SJSA1 (cell line): ENCODE results near the gene YWHAG. TPM values are rescaled to one million over a fixed set of nuclear protein-coding genes. Genes with fewer than 3 reads are reported as not detected.
A peak's percentile ranks its signal among the peaks of the same experiment; 100 is the strongest.
"Not testable (repeated sequence)": the region's sequence is repeated elsewhere in the genome, so short reads cannot be mapped to it uniquely, and the experiment has no call there.

ENCODE experiments used
- DNase-seq, 2 experiments: peaks; one replicate each; pipeline ENCODE4 v3.0.0-alpha.2; 2015 to 2020; ENCODE audit warnings: low spot score in 2 of 2, low read depth in 1 of 2
- H3K27ac ChIP-seq: fragments of 250-450 bp; sonication (Bioruptor Pico); 2 replicates; pipeline ENCODE4 v1.5.1; 2020; ENCODE audit warnings: mild to moderate bottlenecking, moderate library complexity
- H3K27me3 ChIP-seq: fragments of 250-450 bp; sonication (Bioruptor Pico); replicated peaks from 2 replicates; pipeline ENCODE4 v1.5.1; 2020; ENCODE audit warnings: mild to moderate bottlenecking, moderate library complexity
- H3K36me3 ChIP-seq: fragments of 250-450 bp; sonication (Bioruptor Pico); 2 replicates; pipeline ENCODE4 v1.5.1; 2020; ENCODE audit warnings: mild to moderate bottlenecking
- H3K4me1 ChIP-seq: fragments of 250-450 bp; sonication (Bioruptor Pico); replicated peaks from 2 replicates; pipeline ENCODE4 v1.6.1; 2021; ENCODE audit warnings: mild to moderate bottlenecking
- H3K4me3 ChIP-seq: fragments of 250-450 bp; sonication (Bioruptor Pico); 2 replicates; pipeline ENCODE4 v1.5.1; 2020; ENCODE audit warnings: mild to moderate bottlenecking
- H3K9me3 ChIP-seq: fragments of 250-450 bp; sonication (Bioruptor Pico); replicated peaks from 2 replicates; pipeline ENCODE4 v1.5.1; 2020; ENCODE audit warnings: mild to moderate bottlenecking
- total RNA-seq: library from RNA; depleted of rRNA; stranded (reverse); fragments of >200 nt; shearing (Covaris generic); gene quantifications from 2 replicates; pipeline ENCODE4 v1.2.3, GENCODE V29; 2014

YWHAG gene
- total RNA-seq, 1 experiment from 2014 or later: 76.1 TPM

DNA sequence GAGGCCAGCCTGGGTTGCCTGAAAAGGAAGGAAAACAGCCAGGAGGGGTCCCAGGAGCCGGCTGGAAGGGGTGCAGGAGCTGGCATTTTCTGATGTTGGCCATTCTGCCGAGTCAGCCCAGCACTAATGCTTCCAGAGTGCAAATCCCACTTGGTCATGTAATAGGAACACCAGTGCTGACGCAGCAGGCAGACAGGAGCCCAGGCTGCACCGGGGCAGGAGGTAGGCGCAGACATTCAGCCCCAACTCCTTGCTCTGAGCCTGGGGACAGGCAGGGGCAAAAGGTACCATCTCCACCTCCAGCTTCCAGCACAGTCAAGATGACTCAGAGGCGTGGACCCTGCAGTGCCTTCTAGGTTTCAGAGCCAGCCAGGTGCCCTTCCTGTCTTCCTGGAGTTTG, 10.2 kb upstream of the YWHAG start:
- DNase-seq: no peak
- Histone ChIP-seq H3K36me3 (no peaks in the 10 kb centered on the region), H3K27me3 (no peaks in the 10 kb centered on the region), H3K9me3 (no peaks in the 10 kb centered on the region), H3K4me3 (no peak overlapping the region), H3K4me1 (peaks cover 12% of the 10 kb centered on the region), H3K27ac (no peak overlapping the region)

DNA sequence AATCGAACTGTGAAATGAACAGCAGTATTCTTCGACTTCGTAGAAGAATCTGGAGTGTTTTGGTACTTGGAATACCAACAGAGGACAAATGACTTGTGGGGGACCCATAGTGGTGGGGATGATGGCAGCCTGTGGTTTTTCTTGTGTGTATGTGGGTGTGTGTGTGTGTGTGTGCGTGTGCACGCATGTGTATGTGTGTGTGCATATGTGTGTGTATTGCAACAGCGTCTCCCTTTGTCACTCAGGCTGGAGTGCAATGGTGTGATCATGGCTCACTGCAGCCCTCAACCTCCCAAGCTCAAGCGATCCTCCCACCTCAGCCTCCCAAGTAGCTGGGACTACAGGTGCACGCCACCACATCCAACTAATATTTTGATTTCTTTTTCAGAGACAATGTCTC, 9.4 kb upstream of the YWHAG start:
- H3K4me3 ChIP-seq: no peak overlapping the region
- H3K27ac ChIP-seq: no peak overlapping the region
- peaks cover 14% of the 10 kb centered on the region for H3K4me1 ChIP-seq
- H3K27me3 ChIP-seq: no peaks in the 10 kb centered on the region
- no peaks in the 10 kb centered on the region for H3K36me3 ChIP-seq
- no peaks in the 10 kb centered on the region for H3K9me3 ChIP-seq
- DNase-seq: no peak

DNA sequence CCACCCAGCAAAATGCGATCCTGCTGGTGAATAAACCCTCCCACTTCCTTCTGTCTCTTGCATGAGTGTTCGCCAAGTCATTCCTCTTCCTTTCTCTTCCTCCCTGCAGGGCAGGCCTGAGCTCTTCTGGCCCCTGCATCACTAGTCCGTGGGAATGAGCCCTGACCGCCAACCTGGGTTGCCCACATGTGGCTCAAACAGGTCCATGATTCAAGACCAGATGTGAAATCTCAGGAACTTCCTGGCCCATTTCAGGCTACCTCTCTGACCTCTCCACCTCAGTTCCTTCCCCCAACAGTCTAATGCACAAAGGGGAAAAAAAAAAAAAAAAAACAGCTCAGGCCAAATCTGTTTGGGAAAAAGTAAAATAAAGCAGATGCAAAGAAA, 5.4 kb upstream of the YWHAG start:
- no peak for DNase-seq
- Histone ChIP-seq H3K9me3 (no peaks in the 10 kb centered on the region), H3K4me3 (no peak overlapping the region)

DNA sequence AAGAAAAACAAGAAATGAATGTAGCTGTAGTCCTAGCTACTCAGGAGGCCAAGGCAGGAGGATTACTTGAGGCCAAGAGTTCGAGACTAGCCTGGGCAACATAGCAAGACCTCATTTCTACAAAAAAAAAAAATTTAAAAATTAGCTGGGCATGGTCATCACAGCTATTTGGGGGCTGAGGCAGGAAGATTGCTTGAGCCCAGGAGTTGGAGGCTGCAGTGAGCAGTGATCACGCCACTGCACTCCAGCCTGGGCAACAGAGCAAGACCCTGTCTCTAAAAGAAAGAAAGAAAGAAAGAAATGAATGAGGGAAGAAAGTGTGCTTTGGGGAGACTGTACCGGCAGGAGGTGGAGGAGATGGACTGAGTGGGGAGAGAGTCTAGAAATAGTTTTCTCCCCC, 5.0 kb upstream of the YWHAG start:
- not testable (repeated sequence) for H3K36me3 ChIP-seq, H3K27me3 ChIP-seq, H3K4me3 ChIP-seq, DNase-seq, H3K9me3 ChIP-seq
- Histone ChIP-seq H3K4me1 (peaks cover 26% of the 10 kb centered on the region), H3K27ac (peak overlapping the region; percentile 81)

More for the DNA sequence above, 5.4 kb upstream of the YWHAG start:
- H3K36me3 ChIP-seq: no peaks in the 10 kb centered on the region
- peak overlapping the region; percentile 81 for H3K27ac ChIP-seq
- H3K27me3 ChIP-seq: no peaks in the 10 kb centered on the region
- peaks cover 26% of the 10 kb centered on the region for H3K4me1 ChIP-seq

DNA sequence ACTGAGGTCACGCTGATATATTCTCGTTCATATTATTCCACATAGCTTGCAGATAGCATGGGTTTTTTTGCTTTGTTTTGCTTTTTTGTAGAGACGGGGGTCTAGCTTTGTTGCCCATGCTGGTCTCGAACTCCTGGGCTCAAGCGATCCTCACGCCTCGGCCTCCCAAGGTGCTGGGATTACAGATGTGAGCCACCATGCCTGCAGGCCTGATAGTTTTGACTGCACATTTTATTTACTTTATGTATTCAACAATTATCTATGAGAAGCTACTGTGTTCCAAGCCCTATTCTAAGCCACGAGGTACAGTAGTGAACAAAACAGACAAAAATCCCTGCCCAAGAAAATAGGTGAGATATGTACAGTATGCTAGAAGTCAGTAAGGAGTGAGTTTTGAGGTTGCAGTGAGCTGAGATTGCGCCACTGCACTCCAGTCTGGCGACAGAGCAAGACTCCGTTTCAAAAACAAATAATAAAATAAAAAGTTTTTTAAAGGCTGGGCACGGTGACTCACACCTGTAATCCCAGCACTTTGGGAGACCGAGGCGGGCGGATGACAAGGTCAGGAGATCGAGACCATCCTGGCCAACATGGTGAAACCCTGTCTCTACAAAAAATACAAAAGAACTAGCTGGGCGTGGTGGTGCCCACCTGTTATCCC, 1.3 kb upstream of the YWHAG start:
- H3K27me3 ChIP-seq: no peaks in the 10 kb centered on the region
- peaks cover 36% of the 10 kb centered on the region for H3K4me1 ChIP-seq
- H3K27ac ChIP-seq: peak overlapping the region; percentile 99
- H3K4me3 ChIP-seq: no peak overlapping the region
- DNase-seq: no peak
- H3K36me3 ChIP-seq: peaks cover 37% of the 10 kb centered on the region
- H3K9me3 ChIP-seq: no peaks in the 10 kb centered on the region

DNA sequence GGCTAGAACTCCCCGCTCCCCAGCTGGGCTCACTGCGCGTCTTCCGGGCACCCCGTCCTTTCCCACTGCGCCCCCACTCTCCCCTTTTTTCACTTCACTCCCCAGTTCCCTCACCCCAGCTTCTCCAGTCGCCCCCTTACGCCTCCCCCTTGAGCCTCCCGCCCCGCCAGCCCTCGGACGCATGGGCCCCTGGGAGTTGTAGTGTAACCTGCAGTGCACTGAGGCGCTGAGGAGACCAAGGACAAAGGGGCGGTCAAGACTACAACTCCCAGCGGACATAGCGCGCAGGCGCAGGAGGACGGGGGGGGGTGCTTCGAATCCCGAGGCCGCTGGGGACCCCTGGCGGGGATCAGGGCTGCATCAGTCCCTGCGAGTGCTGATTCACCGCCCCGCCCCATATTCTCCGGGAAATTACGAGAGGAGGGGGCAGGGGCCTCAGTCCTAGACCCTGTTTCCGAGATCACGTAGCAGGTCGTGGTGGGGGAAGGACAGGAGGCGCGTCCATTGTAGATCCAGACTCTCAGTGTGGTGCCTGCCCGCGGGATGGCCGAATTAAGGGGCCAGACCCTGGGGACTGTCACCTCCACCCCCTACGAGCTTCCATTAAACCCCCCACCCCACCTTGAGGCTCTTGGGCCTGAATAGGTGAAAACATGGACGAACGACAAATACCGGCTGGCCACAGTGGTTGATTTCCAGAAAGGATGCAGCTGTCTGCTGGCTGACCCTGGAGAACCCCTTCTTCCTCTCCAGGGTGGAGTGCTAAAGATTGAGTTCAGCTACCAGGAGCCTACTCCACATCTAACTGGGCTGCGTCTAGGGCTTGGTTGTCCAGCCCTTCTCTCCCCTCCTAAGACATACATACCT, 553 bp upstream of the YWHAG start:
- Histone ChIP-seq H3K27ac (peak overlapping the region; percentile 99), H3K4me1 (peaks cover 28% of the 10 kb centered on the region), H3K27me3 (no peaks in the 10 kb centered on the region), H3K9me3 (no peaks in the 10 kb centered on the region), H3K36me3 (peaks cover 44% of the 10 kb centered on the region), H3K4me3 (peak overlapping the region; percentile 91)
- DNase-seq: peak; percentile 98 to 99

DNA sequence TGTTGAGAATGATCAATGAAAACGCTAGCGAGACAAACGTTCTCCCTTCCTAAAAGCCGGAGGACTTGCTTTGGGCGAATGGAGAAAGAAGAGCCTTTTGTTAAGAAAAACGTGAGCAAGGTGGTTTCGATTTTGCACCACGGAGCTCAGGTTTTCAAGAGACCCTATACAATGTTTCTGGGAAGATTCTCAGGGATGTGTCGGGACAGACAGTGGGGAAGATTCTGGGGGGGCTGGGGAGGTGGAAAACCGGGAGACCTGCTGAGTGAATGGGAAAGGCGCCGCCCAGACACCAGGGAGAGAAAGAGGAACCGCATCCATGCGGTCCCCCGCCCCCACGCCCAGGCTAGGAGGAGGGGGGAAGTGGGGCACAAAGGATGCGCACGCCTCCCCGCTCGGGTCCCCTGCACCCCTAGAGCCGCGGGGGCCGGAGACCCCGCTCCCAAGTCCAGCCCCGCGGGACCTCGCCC, 745 bp downstream of the YWHAG start:
- peak in 1 of 2 experiments; percentile 57 for DNase-seq
- Histone ChIP-seq H3K36me3 (peaks cover 53% of the 10 kb centered on the region), H3K9me3 (no peaks in the 10 kb centered on the region), H3K27me3 (no peaks in the 10 kb centered on the region), H3K27ac (peak overlapping the region; percentile 99), H3K4me1 (peaks cover 23% of the 10 kb centered on the region), H3K4me3 (peak overlapping the region; percentile 91)

DNA sequence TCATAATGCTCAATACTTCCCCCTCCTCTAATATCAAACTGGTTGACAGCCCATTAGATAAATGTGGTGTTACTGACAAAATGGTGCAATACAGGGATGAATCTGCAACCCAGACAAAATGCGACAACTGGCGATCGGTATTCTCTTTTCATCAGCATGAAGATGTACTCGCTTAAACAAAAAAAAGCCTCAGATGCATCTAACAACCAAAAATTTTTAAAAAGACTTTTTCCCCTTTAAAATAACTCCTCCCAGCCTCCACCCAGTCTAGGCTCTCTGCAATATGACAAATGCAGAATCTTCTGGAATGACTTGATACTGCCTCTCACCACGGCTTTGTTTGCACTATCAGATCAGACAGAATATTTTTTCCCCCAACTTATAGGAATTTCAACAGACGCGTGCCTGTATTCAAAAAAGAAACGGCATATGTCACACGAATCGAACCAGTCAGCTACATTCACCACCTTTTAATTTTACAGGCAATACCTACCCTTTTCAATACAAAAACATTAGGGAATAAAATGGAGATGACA, 1.2 kb downstream of the YWHAG start:
- Histone ChIP-seq H3K27ac (peak overlapping the region; percentile 99), H3K27me3 (no peaks in the 10 kb centered on the region), H3K9me3 (no peaks in the 10 kb centered on the region), H3K4me3 (peak overlapping the region; percentile 91), H3K36me3 (peaks cover 57% of the 10 kb centered on the region), H3K4me1 (peaks cover 23% of the 10 kb centered on the region)
- DNase-seq: peak in 1 of 2 experiments; percentile 28

DNA sequence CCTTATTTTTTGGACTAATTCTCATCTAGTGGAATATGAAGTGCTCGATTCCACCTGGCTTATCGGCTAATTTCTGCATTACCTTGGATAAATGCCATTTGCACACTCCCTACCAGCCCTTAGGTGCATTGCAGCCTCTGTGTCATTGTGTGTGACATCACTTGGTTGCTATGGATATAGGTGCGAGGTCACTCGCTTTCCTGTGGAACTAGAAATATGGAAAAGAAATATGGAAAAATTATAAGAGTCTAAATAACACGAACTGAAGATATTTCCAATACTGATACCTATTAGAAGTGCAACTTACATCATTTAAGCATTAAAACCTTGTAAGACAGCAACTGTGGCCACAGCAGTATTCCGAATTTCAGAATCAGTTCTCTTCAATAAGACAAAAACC, 2.0 kb downstream of the YWHAG start:
- peaks cover 23% of the 10 kb centered on the region for H3K4me1 ChIP-seq
- DNase-seq: no peak
- H3K27me3 ChIP-seq: no peaks in the 10 kb centered on the region
- no peaks in the 10 kb centered on the region for H3K9me3 ChIP-seq
- H3K36me3 ChIP-seq: peaks cover 58% of the 10 kb centered on the region
- peak overlapping the region; percentile 91 for H3K4me3 ChIP-seq
- peak overlapping the region; percentile 99 for H3K27ac ChIP-seq

DNA sequence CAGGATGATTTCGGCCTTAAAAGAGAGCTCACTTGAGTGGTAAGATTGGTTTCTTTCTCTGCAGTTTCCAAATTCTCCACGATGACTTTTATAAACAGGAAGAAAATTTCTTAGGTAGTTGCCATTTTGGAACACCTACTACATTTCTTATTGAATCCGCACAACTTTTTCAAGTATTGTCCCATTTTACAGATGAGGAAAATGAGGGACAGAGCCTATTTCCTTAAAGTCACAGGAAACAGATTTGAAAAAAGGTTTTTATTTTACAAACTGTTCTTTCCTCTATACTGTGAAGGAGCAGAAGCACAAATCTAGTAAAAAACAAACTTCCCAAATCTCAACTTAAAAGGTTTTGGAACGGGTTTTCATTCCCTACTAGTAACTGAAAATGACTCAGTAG, 2.7 kb downstream of the YWHAG start:
- no peak overlapping the region for H3K27ac ChIP-seq
- H3K4me3 ChIP-seq: no peak overlapping the region
- DNase-seq: no peak

DNA sequence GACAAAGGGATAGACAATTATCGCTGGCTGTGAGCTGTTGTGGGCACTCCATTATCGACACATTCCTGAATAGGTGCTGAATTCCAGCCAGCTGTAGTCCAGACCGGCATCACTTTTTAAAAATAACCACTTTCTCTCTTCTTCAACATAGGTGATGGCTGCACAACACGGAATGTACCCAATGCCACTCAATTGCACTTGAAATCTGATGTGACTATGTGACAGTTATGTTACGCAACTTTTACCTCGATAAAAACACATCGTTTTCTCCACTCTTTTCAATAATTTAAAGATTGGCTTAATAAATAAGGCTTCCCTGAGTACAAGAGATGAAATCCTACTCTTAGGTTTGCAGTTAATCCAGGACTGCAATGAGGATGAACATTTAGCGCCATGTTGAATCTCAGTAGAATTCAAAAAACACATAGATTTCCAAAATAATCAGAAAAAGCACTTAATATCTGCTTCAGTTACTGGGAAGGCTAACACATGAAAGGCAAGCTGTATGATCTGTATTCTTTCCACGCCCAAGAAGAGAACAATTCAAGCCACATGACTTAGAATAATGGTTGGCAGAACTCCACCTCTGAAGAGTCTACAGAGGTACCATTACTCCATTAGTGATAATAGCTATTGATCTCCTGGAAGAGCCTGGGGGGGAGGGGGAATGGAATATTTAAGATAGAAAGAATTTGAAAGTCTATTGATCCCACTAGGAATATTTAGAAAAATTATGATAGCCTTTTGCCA, 3.6 kb downstream of the YWHAG start:
- H3K9me3 ChIP-seq: no peaks in the 10 kb centered on the region
- no peak overlapping the region for H3K27ac ChIP-seq
- no peaks in the 10 kb centered on the region for H3K27me3 ChIP-seq
- H3K4me1 ChIP-seq: peaks cover 19% of the 10 kb centered on the region
- H3K4me3 ChIP-seq: no peak overlapping the region
- no peak for DNase-seq
- peaks cover 70% of the 10 kb centered on the region for H3K36me3 ChIP-seq

More for the DNA sequence above, 2.7 kb downstream of the YWHAG start:
- no peaks in the 10 kb centered on the region for H3K9me3 ChIP-seq
- H3K4me1 ChIP-seq: peaks cover 23% of the 10 kb centered on the region
- no peaks in the 10 kb centered on the region for H3K27me3 ChIP-seq
- peaks cover 62% of the 10 kb centered on the region for H3K36me3 ChIP-seq

DNA sequence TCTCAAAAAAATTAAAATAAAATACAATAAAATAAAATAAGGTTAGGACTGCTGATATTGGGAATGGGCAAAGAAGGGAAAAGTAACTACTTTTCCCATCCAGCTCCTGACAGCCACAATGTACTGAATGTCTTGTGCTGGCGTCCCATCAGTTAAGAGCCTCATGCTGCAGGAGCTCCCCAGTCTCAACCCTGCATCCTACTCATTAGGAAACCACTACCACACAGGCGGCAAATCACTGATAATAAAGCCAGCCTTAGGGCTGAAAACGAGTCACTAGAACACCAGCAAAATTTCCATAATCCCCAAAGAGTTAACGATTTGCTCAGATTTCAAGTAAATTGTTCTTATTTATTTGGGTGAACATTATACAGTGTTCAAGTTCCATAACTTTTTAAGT, 4.3 kb downstream of the YWHAG start:
- Histone ChIP-seq H3K36me3 (peaks cover 77% of the 10 kb centered on the region), H3K27ac (no peak overlapping the region), H3K4me3 (no peak overlapping the region), H3K4me1 (peaks cover 13% of the 10 kb centered on the region), H3K9me3 (no peaks in the 10 kb centered on the region), H3K27me3 (no peaks in the 10 kb centered on the region)
- DNase-seq: no peak

DNA sequence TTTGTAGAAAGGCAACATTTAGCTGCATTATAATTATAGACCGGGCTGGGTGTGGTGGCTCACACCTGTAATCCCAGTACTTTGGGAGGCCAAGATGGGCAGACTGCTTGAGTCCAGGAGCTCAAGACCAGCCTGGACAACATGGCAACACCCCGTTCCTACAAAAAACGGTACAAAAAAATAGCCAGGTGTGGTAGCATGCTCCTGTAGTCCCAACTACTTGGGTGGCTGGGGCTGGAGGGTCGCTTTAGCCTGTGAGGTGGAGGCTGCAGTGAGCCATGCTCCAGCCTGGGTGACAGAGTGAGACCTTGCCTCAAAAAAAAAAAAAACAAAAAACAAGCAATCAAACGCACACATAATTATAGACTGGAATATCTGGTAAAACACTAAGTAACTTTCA, 5.0 kb downstream of the YWHAG start:
- Histone ChIP-seq H3K4me3 (no peak overlapping the region), H3K27me3 (no peaks in the 10 kb centered on the region), H3K27ac (no peak overlapping the region), H3K9me3 (no peaks in the 10 kb centered on the region), H3K4me1 (peaks cover 11% of the 10 kb centered on the region; the same call in 1 of the 2 replicates), H3K36me3 (peaks cover 83% of the 10 kb centered on the region)
- no peak for DNase-seq
